K562 (cell line): Measurements from ENCODE around the gene ESRRB. TPM values are rescaled to one million over a fixed set of nuclear protein-coding genes. Genes with fewer than 3 reads are reported as not detected.

Source experiments
- ATAC-seq: fragments of 200-7000 bp; cut with Tn5 transposase; 3 replicates; pipeline ENCODE4 v1.9.1; 2020; ENCODE audit warnings: moderate library complexity
- BruUV-seq: library from RNA; stranded (reverse); fragments of 400-500 nt; replicated peaks from 2 replicates; lab custom pipeline; 2021; lab: Mats Ljungman, UMichigan
- CTCF ChIA-PET: fragments of 300-600 bp; formaldehyde crosslinking; extraction: SDS; loops from one replicate; lab custom pipeline; 2021; ENCODE audit warnings: low intra/inter-chr PET ratio; lab: Yijun Ruan, JAX
- POLR2A ChIA-PET: fragments of 300-600, 350-650 bp; sonication (Branson Sonifier 250); formaldehyde crosslinking; extraction: SDS; loops from one replicate; lab custom pipeline; 2021; ENCODE audit warnings: antibody characterized with exemption, inconsistent platforms; lab: Yijun Ruan, JAX
- DNase-seq, 4 experiments: peaks; one replicate each; pipeline versions ENCODE4 v3.0.0 to v3.0.0-alpha.2; 2011 to 2018; ENCODE audit warnings: low spot score in 3 of 4, mixed read lengths in 3 of 4; ENCODE audit errors: extremely low read depth in 1 of 4
- FAIRE-seq: peaks from 2 replicates; lab custom pipeline; 2011; peaks lifted over from hg19 to GRCh38; lab: Jason Lieb, UNC
- H2AFZ ChIP-seq: 2 replicates; pipeline ENCODE4 v1.6.0; 2011; ENCODE audit warnings: low read depth, low read length, control low read depth, inconsistent platforms
- H3K27ac ChIP-seq: fragments of 200-600 bp; 3 replicates; pipeline ENCODE4 v1.8.0; 2011; ENCODE audit warnings: low read depth, mild to moderate bottlenecking, control low read depth, inconsistent platforms, low read length, moderate library complexity, mixed read lengths; ENCODE audit errors: extremely low read depth
- H3K27me3 ChIP-seq, 2 experiments: fragments of 300-600 bp in 1 of 2; 2 replicates in 1 of 2; 3 replicates in 1 of 2; pipeline versions ENCODE4 v1.6.0 to v1.8.0; 2011; ENCODE audit warnings: inconsistent platforms in 2 of 2, low read length in 2 of 2, mild to moderate bottlenecking in 1 of 2, mixed read lengths in 1 of 2, moderate library complexity in 1 of 2; ENCODE audit not compliant: control insufficient read depth in 2 of 2, insufficient read depth in 2 of 2
- H3K36me3 ChIP-seq: fragments of 300-600 bp; 3 replicates; pipeline ENCODE4 v1.8.0; 2011; ENCODE audit warnings: mild to moderate bottlenecking, low read length, inconsistent platforms; ENCODE audit not compliant: control insufficient read depth, insufficient read depth
- H3K4me1 ChIP-seq, 2 experiments: fragments of 200-600 bp in 1 of 2; replicated peaks in 1 of 2; 2 replicates in 1 of 2; 3 replicates in 1 of 2; pipeline versions ENCODE4 v1.5.1 to v1.8.0; 2011; ENCODE audit warnings: inconsistent platforms in 2 of 2, low read length in 2 of 2, mild to moderate bottlenecking in 1 of 2, mixed read lengths in 1 of 2, moderate library complexity in 1 of 2; ENCODE audit not compliant: control insufficient read depth in 2 of 2, insufficient read depth in 2 of 2
- H3K4me2 ChIP-seq: 2 replicates; pipeline ENCODE4 v1.6.1; 2011; ENCODE audit warnings: low read length, control low read depth, inconsistent platforms, mixed read lengths; ENCODE audit not compliant: insufficient read depth
- H3K4me3 ChIP-seq: fragments of 200-600 bp; sonication (generic), shearing (Covaris generic); 2 replicates; pipeline ENCODE4 v1.5.1; 2016; ENCODE audit warnings: control low read depth, inconsistent platforms
- H3K79me2 ChIP-seq: fragments of 200-600 bp; 3 replicates; pipeline ENCODE4 v1.8.0; 2011; ENCODE audit warnings: low read length, inconsistent platforms; ENCODE audit not compliant: control insufficient read depth, insufficient read depth
- H3K9ac ChIP-seq, 2 experiments: 2 replicates each; pipeline versions ENCODE4 v1.6.0 to v1.6.1; 2011; ENCODE audit warnings: low read depth in 2 of 2, low read length in 2 of 2, control low read depth in 1 of 2, inconsistent platforms in 1 of 2, mild to moderate bottlenecking in 1 of 2, mixed read lengths in 1 of 2; ENCODE audit not compliant: insufficient read depth in 1 of 2
- H3K9me1 ChIP-seq: one replicate; pipeline ENCODE4 v1.6.0; 2011; ENCODE audit warnings: inconsistent platforms, mild to moderate bottlenecking, low read length, moderate library complexity; ENCODE audit not compliant: control insufficient read depth, insufficient read depth
- H3K9me3 ChIP-seq: replicated peaks from 2 replicates; pipeline ENCODE4 v1.5.1; 2011; ENCODE audit warnings: low read depth, low read length, inconsistent platforms; ENCODE audit not compliant: control insufficient read depth, insufficient read depth
- H4K20me1 ChIP-seq: replicated peaks from 2 replicates; pipeline ENCODE4 v1.6.1; 2011; ENCODE audit warnings: low read length, inconsistent platforms, mixed read lengths; ENCODE audit not compliant: control insufficient read depth, insufficient read depth
- BDP1 ChIP-seq: IDR thresholded peaks from 3 replicates; pipeline ENCODE4 v1.6.1; 2011; ENCODE audit not compliant: insufficient read length, insufficient read depth
- CCNT2 ChIP-seq: IDR thresholded peaks from 2 replicates; pipeline ENCODE4 v1.6.1; 2011; ENCODE audit warnings: borderline replicate concordance, low read depth, mild to moderate bottlenecking, moderate library complexity, mixed read lengths, low read length; ENCODE audit not compliant: insufficient read length; ENCODE audit errors: extremely low read depth
- ETV5 ChIP-seq: sonication (generic); formaldehyde crosslinking; IDR thresholded peaks from 2 replicates; pipeline ENCODE4 v1.4.0; 2020; ENCODE audit warnings: low read depth, mild to moderate bottlenecking, missing genetic modification reagents
- HIVEP1 ChIP-seq: fragments of 250-450 bp; sonication (Bioruptor Pico); IDR thresholded peaks from 2 replicates; pipeline ENCODE4 v1.4.0; 2020; ENCODE audit warnings: mild to moderate bottlenecking
- NRF1 ChIP-seq, 2 experiments: fragments of 450-650 bp; IDR thresholded peaks in 1 of 2; conservative IDR thresholded peaks in 1 of 2; 2 replicates each; pipeline ENCODE4 v1.6.1; 2014; ENCODE audit warnings: mild to moderate bottlenecking in 2 of 2
- ZNF24 ChIP-seq: fragments of 450-650 bp; IDR thresholded peaks from 2 replicates; pipeline ENCODE4 v1.6.1; 2016
- ZNF57 ChIP-seq: fragments of 450-650 bp; formaldehyde crosslinking; IDR thresholded peaks from 2 replicates; pipeline ENCODE4 v1.4.0; 2020; ENCODE audit warnings: mild to moderate bottlenecking, moderate library complexity
- WGBS: fragments of 100-300 bp; shearing (Covaris generic); methylation state at CpG from one replicate; pipeline ENCODE4 v1.1.6; 2016; ENCODE audit warnings: low coverage, mixed read lengths; ENCODE audit not compliant: insufficient coverage; ENCODE audit errors: missing lambda C conversion rate; 5-methylcytosine and 5-hydroxymethylcytosine counted together
- in situ Hi-C: fragments of 300-500 bp; cut with MboI; formaldehyde crosslinking; loops from 4 replicates; pipeline ENCODE4 v1.15.0; 2018; ENCODE audit warnings: inconsistent platforms, mixed read lengths
- intact Hi-C: fragments of 100-400 bp; cut with micrococcal nuclease; formaldehyde crosslinking; loops from 2 replicates; pipeline ENCODE4 v1.14.2; 2022
- polyA plus RNA-seq, 8 experiments: library from polyadenylated mRNA; depleted of rRNA in 4 of 8; stranded (reverse) in 5 of 8; unstranded in 3 of 8; fragments of >200 nt; fragmentation: Nextera tagmentation in 2 of 8; fragmentation: Illumina TruSeq in 1 of 8; extraction: Ambion mirVana in 2 of 8; extraction: Trizol in 1 of 8; gene quantifications; 2 replicates each; pipeline versions ENCODE4 v1.2.1 to v1.2.3, GENCODE V29; 2011 to 2014; ENCODE audit warnings: inconsistent platforms in 1 of 8, missing spikeins in 1 of 8
- total RNA-seq, 7 experiments: library from RNA; depleted of rRNA in 6 of 7; stranded (reverse); fragments of >200 nt in 6 of 7; fragmentation: Illumina TruSeq in 2 of 7; extraction: Trizol in 2 of 7; gene quantifications; 2 replicates each; pipeline versions ENCODE4 v1.2.1 to v1.2.3, GENCODE V29; 2011 to 2021; ENCODE audit warnings: low replicate concordance in 1 of 7
- TF ChIP-seq, protein P1 (sequence below): sonication (generic); formaldehyde crosslinking; IDR thresholded peaks from 2 replicates; pipeline ENCODE4 v1.8.0; 2023; ENCODE audit warnings: missing genetic modification reagents, mild to moderate bottlenecking, borderline replicate concordance
- TF ChIP-seq, protein P2 (sequence below): fragments of 250-450 bp; sonication (Bioruptor Pico); IDR thresholded peaks from 2 replicates; pipeline ENCODE4 v1.9.0; 2021; ENCODE audit warnings: mild to moderate bottlenecking, inconsistent platforms
- TF ChIP-seq, protein P3 (sequence below): sonication (generic); formaldehyde crosslinking; IDR thresholded peaks from 2 replicates; pipeline ENCODE4 v1.8.0; 2022; ENCODE audit warnings: mild to moderate bottlenecking, low read depth, missing genetic modification reagents

The ESRRB gene
- total and polyA plus RNA-seq, 9 of the 15 experiments (the other 6 are each of a cell fraction or from before 2014, with no cell fraction given), result 3.2 to 24.7 (median 14.5) TPM

DNA sequence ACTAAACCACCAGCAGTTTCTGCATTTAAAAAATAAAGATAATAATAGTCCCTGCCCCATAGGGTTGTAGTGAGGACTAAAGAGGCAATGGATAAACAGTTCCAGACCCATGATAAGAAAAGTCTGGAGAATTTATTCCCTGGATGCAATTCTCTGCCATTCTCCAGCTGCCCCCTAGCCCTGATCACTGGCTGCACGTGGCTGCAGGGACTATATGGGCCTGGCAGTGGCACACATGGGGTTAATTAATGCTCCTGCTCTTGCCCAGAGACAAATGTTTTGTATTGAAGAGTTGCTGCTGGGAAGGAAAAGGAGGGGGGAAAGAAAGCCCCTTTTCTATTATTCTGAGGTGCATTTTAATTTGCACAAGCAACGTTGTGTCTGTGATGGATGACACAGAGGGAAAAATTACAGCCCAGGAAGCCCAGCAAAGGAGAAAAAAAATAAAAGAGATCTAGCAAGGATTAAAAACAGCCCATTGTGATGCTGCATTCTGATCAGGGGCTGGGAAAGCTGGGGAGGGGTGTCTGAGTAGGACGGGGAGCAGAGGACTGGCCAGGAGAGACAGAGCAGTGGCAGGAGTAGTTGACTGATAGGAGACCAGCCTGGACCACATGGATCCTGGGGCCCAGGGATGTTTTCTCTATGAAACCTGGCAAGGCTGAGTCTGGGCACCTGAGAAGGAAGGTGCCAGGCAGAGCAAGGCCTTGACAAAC lies 149.3 kb downstream of the ESRRB start:
- POLR2A ChIA-PET, result no interaction called here

More for the DNA sequence above, 149.3 kb downstream of the ESRRB start:
- Histone ChIP-seq H3K9me1 (no peaks in the 10 kb centered on the region), H3K4me3 (no peak overlapping the region), H3K36me3 (no peaks in the 10 kb centered on the region), H3K79me2 (no peaks in the 10 kb centered on the region), H3K9me3 (no peaks in the 10 kb centered on the region), H3K27ac (no peak overlapping the region), H4K20me1 (no peaks in the 10 kb centered on the region), H3K9ac (no peak overlapping the region), H3K4me2 (no peak overlapping the region), H3K27me3 (peaks cover 2 to 24% of the 10 kb centered on the region in 2 experiments; a peak in 3 of 5 replicates), H3K4me1 (no peaks in the 10 kb centered on the region), H2AFZ (no peak overlapping the region)
- in situ Hi-C loops (no loop called here), intact Hi-C loops (no loop called here)
- FAIRE-seq (no peak), DNase-seq (no peak), ATAC-seq (no peak)
- CTCF ChIA-PET, result no interaction called here
- no TSS peak for BruUV-seq
- TF ChIP-seq NRF1 (conservative IDR thresholded peaks at IDR 0.05 in 1 of 2, IDR thresholded peaks at IDR 0.05 in 1 of 2) (no peak), ZNF24 (no peak), CCNT2 (no peak), ZNF57 (CRISPR knock-in tag) (no peak), BDP1 (no peak), ETV5 (CRISPR knock-in tag) (no peak), HIVEP1 (CRISPR knock-in tag) (no peak)
- TF ChIP-seq, protein P1, sequence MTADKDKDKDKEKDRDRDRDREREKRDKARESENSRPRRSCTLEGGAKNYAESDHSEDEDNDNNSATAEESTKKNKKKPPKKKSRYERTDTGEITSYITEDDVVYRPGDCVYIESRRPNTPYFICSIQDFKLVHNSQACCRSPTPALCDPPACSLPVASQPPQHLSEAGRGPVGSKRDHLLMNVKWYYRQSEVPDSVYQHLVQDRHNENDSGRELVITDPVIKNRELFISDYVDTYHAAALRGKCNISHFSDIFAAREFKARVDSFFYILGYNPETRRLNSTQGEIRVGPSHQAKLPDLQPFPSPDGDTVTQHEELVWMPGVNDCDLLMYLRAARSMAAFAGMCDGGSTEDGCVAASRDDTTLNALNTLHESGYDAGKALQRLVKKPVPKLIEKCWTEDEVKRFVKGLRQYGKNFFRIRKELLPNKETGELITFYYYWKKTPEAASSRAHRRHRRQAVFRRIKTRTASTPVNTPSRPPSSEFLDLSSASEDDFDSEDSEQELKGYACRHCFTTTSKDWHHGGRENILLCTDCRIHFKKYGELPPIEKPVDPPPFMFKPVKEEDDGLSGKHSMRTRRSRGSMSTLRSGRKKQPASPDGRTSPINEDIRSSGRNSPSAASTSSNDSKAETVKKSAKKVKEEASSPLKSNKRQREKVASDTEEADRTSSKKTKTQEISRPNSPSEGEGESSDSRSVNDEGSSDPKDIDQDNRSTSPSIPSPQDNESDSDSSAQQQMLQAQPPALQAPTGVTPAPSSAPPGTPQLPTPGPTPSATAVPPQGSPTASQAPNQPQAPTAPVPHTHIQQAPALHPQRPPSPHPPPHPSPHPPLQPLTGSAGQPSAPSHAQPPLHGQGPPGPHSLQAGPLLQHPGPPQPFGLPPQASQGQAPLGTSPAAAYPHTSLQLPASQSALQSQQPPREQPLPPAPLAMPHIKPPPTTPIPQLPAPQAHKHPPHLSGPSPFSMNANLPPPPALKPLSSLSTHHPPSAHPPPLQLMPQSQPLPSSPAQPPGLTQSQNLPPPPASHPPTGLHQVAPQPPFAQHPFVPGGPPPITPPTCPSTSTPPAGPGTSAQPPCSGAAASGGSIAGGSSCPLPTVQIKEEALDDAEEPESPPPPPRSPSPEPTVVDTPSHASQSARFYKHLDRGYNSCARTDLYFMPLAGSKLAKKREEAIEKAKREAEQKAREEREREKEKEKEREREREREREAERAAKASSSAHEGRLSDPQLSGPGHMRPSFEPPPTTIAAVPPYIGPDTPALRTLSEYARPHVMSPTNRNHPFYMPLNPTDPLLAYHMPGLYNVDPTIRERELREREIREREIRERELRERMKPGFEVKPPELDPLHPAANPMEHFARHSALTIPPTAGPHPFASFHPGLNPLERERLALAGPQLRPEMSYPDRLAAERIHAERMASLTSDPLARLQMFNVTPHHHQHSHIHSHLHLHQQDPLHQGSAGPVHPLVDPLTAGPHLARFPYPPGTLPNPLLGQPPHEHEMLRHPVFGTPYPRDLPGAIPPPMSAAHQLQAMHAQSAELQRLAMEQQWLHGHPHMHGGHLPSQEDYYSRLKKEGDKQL, result no peak
- TF ChIP-seq, protein P2, sequence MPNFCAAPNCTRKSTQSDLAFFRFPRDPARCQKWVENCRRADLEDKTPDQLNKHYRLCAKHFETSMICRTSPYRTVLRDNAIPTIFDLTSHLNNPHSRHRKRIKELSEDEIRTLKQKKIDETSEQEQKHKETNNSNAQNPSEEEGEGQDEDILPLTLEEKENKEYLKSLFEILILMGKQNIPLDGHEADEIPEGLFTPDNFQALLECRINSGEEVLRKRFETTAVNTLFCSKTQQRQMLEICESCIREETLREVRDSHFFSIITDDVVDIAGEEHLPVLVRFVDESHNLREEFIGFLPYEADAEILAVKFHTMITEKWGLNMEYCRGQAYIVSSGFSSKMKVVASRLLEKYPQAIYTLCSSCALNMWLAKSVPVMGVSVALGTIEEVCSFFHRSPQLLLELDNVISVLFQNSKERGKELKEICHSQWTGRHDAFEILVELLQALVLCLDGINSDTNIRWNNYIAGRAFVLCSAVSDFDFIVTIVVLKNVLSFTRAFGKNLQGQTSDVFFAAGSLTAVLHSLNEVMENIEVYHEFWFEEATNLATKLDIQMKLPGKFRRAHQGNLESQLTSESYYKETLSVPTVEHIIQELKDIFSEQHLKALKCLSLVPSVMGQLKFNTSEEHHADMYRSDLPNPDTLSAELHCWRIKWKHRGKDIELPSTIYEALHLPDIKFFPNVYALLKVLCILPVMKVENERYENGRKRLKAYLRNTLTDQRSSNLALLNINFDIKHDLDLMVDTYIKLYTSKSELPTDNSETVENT, result no peak
- TF ChIP-seq, protein P3, sequence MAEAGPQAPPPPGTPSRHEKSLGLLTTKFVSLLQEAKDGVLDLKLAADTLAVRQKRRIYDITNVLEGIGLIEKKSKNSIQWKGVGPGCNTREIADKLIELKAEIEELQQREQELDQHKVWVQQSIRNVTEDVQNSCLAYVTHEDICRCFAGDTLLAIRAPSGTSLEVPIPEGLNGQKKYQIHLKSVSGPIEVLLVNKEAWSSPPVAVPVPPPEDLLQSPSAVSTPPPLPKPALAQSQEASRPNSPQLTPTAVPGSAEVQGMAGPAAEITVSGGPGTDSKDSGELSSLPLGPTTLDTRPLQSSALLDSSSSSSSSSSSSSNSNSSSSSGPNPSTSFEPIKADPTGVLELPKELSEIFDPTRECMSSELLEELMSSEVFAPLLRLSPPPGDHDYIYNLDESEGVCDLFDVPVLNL (CRISPR knock-in tag), result no peak
- 0% methylated on average over 3 of the region's 3 CpGs for WGBS
